Astrocyte (in vitro differentiated cells and primary cell): ENCODE data around the gene EFCAB6. TPM values are rescaled to one million over a fixed set of nuclear protein-coding genes. Genes with fewer than 3 reads are reported as not detected.

Source experiments
- DNase-seq: peaks from one replicate; pipeline ENCODE4 v3.0.0-alpha.2; 2010; ENCODE audit warnings: low read depth
- FAIRE-seq: peaks from 2 replicates; lab custom pipeline; 2011; peaks lifted over from hg19 to GRCh38; lab: Jason Lieb, UNC
- H2AFZ ChIP-seq: 2 replicates; pipeline ENCODE4 v1.6.0; 2012; ENCODE audit warnings: low read depth, low read length, inconsistent platforms
- H3K27ac ChIP-seq: 2 replicates; pipeline ENCODE4 v1.5.1; 2011; ENCODE audit warnings: low read depth, low read length, inconsistent platforms
- H3K27me3 ChIP-seq: 2 replicates; pipeline ENCODE4 v1.6.0; 2011; ENCODE audit warnings: low read length, inconsistent platforms; ENCODE audit not compliant: insufficient read depth
- H3K36me3 ChIP-seq: 2 replicates; pipeline ENCODE4 v1.5.1; 2011; ENCODE audit warnings: low read length, inconsistent platforms; ENCODE audit not compliant: insufficient read depth
- H3K4me1 ChIP-seq: 2 replicates; pipeline ENCODE4 v1.5.1; 2011; ENCODE audit warnings: low read length, inconsistent platforms; ENCODE audit not compliant: insufficient read depth
- H3K4me2 ChIP-seq: 2 replicates; pipeline ENCODE4 v1.6.0; 2012; ENCODE audit warnings: low read length, inconsistent platforms
- H3K4me3 ChIP-seq: 2 replicates; pipeline ENCODE4 v1.5.1; 2011; ENCODE audit warnings: low read depth, mild to moderate bottlenecking, low read length, inconsistent platforms; ENCODE audit not compliant: insufficient read depth
- H3K79me2 ChIP-seq: 2 replicates; pipeline ENCODE4 v1.6.0; 2012; ENCODE audit warnings: mild to moderate bottlenecking, low read length, inconsistent platforms; ENCODE audit not compliant: insufficient read depth
- H3K9ac ChIP-seq: 2 replicates; pipeline ENCODE4 v1.6.0; 2012; ENCODE audit warnings: mild to moderate bottlenecking, low read length, inconsistent platforms
- H3K9me3 ChIP-seq: 2 replicates; pipeline ENCODE4 v1.5.1; 2012; ENCODE audit warnings: low read depth, mild to moderate bottlenecking, low read length, inconsistent platforms; ENCODE audit not compliant: insufficient read depth
- H4K20me1 ChIP-seq: 2 replicates; pipeline ENCODE4 v1.6.0; 2012; ENCODE audit warnings: low read length, inconsistent platforms; ENCODE audit not compliant: insufficient read depth
- H3K27ac Mint-ChIP-seq: one replicate; pipeline ENCODE4 v1.8.0; 2021; ENCODE audit warnings: mild to moderate bottlenecking, mixed read lengths; ENCODE audit not compliant: unreplicated experiment
- H3K27me3 Mint-ChIP-seq: one replicate; pipeline ENCODE4 v1.8.0; 2021; ENCODE audit warnings: low read depth, mixed read lengths; ENCODE audit not compliant: unreplicated experiment
- H3K36me3 Mint-ChIP-seq: one replicate; pipeline ENCODE4 v1.8.0; 2021; ENCODE audit warnings: low read depth, mixed read lengths; ENCODE audit not compliant: unreplicated experiment
- H3K4me1 Mint-ChIP-seq: one replicate; pipeline ENCODE4 v1.8.0; 2021; ENCODE audit warnings: low read depth, mixed read lengths; ENCODE audit not compliant: unreplicated experiment
- H3K4me3 Mint-ChIP-seq: one replicate; pipeline ENCODE4 v1.8.0; 2021; ENCODE audit warnings: mild to moderate bottlenecking, moderate library complexity, mixed read lengths; ENCODE audit not compliant: unreplicated experiment
- H3K9me3 Mint-ChIP-seq: one replicate; pipeline ENCODE4 v1.8.0; 2021; ENCODE audit warnings: mild to moderate bottlenecking, mixed read lengths; ENCODE audit not compliant: unreplicated experiment
- CTCF ChIP-seq: IDR thresholded peaks from 2 replicates; pipeline ENCODE4 v1.5.1; 2011; ENCODE audit warnings: low read depth, mild to moderate bottlenecking, inconsistent platforms, low read length, moderate library complexity; ENCODE audit not compliant: insufficient read depth
- EZH2 ChIP-seq: IDR thresholded peaks from 2 replicates; pipeline ENCODE4 v1.6.1; 2012; ENCODE audit warnings: mild to moderate bottlenecking, low read length, inconsistent platforms; ENCODE audit not compliant: insufficient read depth
- total RNA-seq: library from RNA; stranded (reverse); gene quantifications from 2 replicates; pipeline ENCODE4 v1.2.1, GENCODE V29; 2021

EFCAB6 gene
- total RNA-seq, 1 donor from 2014 or later: 1.2 TPM

GRCh38 chr22:43530349-43531201 is 281.5 kb downstream of the EFCAB6 start:
- Histone ChIP-seq H4K20me1 (no peaks in the 10 kb centered on the region), H3K36me3 (no peaks in the 10 kb centered on the region), H2AFZ (no peak overlapping the region), H3K4me3 (no peak overlapping the region), H3K9ac (no peak overlapping the region), H3K79me2 (no peaks in the 10 kb centered on the region), H3K27me3 (no peaks in the 10 kb centered on the region), H3K9me3 (no peaks in the 10 kb centered on the region), H3K27ac (no peak overlapping the region), H3K4me1 (no peaks in the 10 kb centered on the region), H3K4me2 (no peak overlapping the region)
- no peak for DNase-seq
- Mint-ChIP-seq H3K9me3 (no peaks in the 10 kb centered on the region), H3K27me3 (peaks cover 45% of the 10 kb centered on the region), H3K4me3 (no peak overlapping the region), H3K36me3 (no peaks in the 10 kb centered on the region), H3K4me1 (peaks cover 1% of the 10 kb centered on the region), H3K27ac (no peak overlapping the region)
- TF ChIP-seq CTCF (no peak), EZH2 (no peak)
- FAIRE-seq: no peak

- Histone ChIP-seq H3K27me3 (no peaks in the 10 kb centered on the region), H3K4me1 (no peaks in the 10 kb centered on the region), H3K9me3 (no peaks in the 10 kb centered on the region), H3K27ac (no peak overlapping the region), H3K9ac (no peak overlapping the region), H3K79me2 (no peaks in the 10 kb centered on the region), H3K4me3 (no peak overlapping the region), H3K36me3 (no peaks in the 10 kb centered on the region), H4K20me1 (no peaks in the 10 kb centered on the region), H2AFZ (no peak overlapping the region), H3K4me2 (no peak overlapping the region)
- Mint-ChIP-seq H3K4me1 (no peaks in the 10 kb centered on the region), H3K9me3 (no peaks in the 10 kb centered on the region), H3K27ac (no peak overlapping the region), H3K27me3 (peaks cover 44% of the 10 kb centered on the region), H3K36me3 (no peaks in the 10 kb centered on the region), H3K4me3 (no peak overlapping the region)
- no peak for FAIRE-seq
- no peak for DNase-seq
- TF ChIP-seq CTCF: no peak
- TF ChIP-seq EZH2: no peak
Measured at GRCh38 chr22:43529934-43530333, 282.2 kb downstream of the EFCAB6 start.

GRCh38 chr22:43529461-43529860 is 282.6 kb downstream of the EFCAB6 start:
- no peaks in the 10 kb centered on the region for H3K4me1 ChIP-seq
- H3K4me3 Mint-ChIP-seq: no peak overlapping the region
- no peak overlapping the region for H3K4me2 ChIP-seq
- H3K79me2 ChIP-seq: no peaks in the 10 kb centered on the region
- no peak overlapping the region for H3K27ac ChIP-seq
- H3K36me3 Mint-ChIP-seq: no peaks in the 10 kb centered on the region
- peaks cover 42% of the 10 kb centered on the region for H3K27me3 Mint-ChIP-seq
- no peak overlapping the region for H2AFZ ChIP-seq
- H4K20me1 ChIP-seq: no peaks in the 10 kb centered on the region
- FAIRE-seq: no peak
- H3K4me3 ChIP-seq: no peak overlapping the region
- H3K9ac ChIP-seq: no peak overlapping the region
- H3K27ac Mint-ChIP-seq: no peak overlapping the region
- TF ChIP-seq CTCF (no peak), EZH2 (no peak)
- H3K36me3 ChIP-seq: no peaks in the 10 kb centered on the region
- no peaks in the 10 kb centered on the region for H3K27me3 ChIP-seq
- no peaks in the 10 kb centered on the region for H3K4me1 Mint-ChIP-seq
- no peaks in the 10 kb centered on the region for H3K9me3 ChIP-seq
- no peak for DNase-seq
- no peaks in the 10 kb centered on the region for H3K9me3 Mint-ChIP-seq
